Activated T-helper 1 cell treated with anti-CD3 and anti-CD28 coated beads, Interleukin-12 subunit alpha, Interleukin-12 subunit beta, Interleukin-2, Interleukin-4 antibody, amounts not matched to agents 30 ng/mL and 10 ng/mL and 1 ng/mL, durations not matched to agents 14 hours and 24 hours and 36 hours (primary cell): Measurements from ENCODE around the gene TMEM187. TPM values are rescaled to one million over a fixed set of nuclear protein-coding genes. Genes with fewer than 3 reads are reported as not detected.
"Not testable (repeated sequence)": the region's sequence is repeated elsewhere in the genome, so short reads cannot be mapped to it uniquely, and the experiment has no call there.

Source experiments
- DNase-seq: peaks from one replicate; pipeline ENCODE4 v3.0.0; 2021; ENCODE audit warnings: low spot score
- H3K27ac Mint-ChIP-seq: one replicate; pipeline ENCODE4 v1.8.0; 2021; ENCODE audit warnings: mild to moderate bottlenecking, mixed read lengths
- H3K27me3 Mint-ChIP-seq: one replicate; pipeline ENCODE4 v1.8.0; 2022; ENCODE audit warnings: mild to moderate bottlenecking, moderate library complexity, mixed read lengths; ENCODE audit not compliant: insufficient read depth
- H3K36me3 Mint-ChIP-seq: one replicate; pipeline ENCODE4 v1.8.0; 2021; ENCODE audit warnings: low read depth, mixed read lengths
- H3K4me1 Mint-ChIP-seq: one replicate; pipeline ENCODE4 v1.8.0; 2021; ENCODE audit warnings: low read depth, mixed read lengths
- H3K4me3 Mint-ChIP-seq: one replicate; pipeline ENCODE4 v1.8.0; 2021; ENCODE audit warnings: mild to moderate bottlenecking, moderate library complexity, mixed read lengths
- H3K9me3 Mint-ChIP-seq: one replicate; pipeline ENCODE4 v1.8.0; 2021; ENCODE audit warnings: mixed read lengths
- intact Hi-C: fragments of 100-400 bp; cut with micrococcal nuclease; formaldehyde crosslinking; loops from one replicate; pipeline ENCODE4 v1.15.1; 2024
- total RNA-seq: library from RNA; stranded (reverse); gene quantifications from 2 replicates; pipeline ENCODE4 v1.2.3, GENCODE V29; 2022

Gene TMEM187
- total RNA-seq, 1 donor from 2014 or later = 3.4 TPM

DNA sequence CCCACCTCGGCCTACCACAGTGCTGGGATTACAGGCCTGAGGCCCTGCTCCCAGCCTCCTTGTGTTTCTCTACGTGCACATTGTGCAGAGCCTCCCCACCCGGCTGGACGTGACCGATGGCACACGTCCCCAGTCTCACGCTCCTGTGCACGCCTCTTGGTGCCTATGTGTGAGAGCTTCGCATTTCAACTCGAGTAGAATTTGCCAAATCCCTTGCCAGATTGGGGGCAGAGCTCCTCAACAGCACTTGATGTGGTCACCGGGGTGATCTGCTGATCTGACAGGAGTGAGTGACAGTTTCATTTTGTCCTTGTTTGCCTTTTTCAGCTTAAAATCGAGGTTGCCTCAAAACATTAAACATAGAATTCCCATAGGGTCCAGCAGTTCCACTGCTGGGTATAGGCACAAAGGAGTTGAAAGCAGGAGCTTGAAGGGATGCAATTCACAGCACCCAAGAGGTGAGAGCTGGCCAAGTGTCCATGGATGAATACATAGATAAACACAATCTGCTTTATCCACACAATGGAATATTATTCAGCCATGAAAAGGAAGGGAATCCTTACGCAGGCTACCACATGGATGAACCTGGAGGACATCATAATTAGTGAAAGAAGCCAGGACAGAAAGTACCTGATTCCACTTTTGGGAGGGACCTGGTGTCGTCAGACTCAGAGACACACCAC is 17.6 kb downstream of the TMEM187 start:
- DNase-seq = no peak
- H3K36me3 Mint-ChIP-seq = no peaks in the 10 kb centered on the region
- H3K9me3 Mint-ChIP-seq = no peaks in the 10 kb centered on the region
- peaks cover 2% of the 10 kb centered on the region for H3K4me1 Mint-ChIP-seq
- no peaks in the 10 kb centered on the region for H3K27me3 Mint-ChIP-seq
- H3K27ac Mint-ChIP-seq = no peak overlapping the region
- no peak overlapping the region for H3K4me3 Mint-ChIP-seq
- intact Hi-C loops = no loop called here

DNA sequence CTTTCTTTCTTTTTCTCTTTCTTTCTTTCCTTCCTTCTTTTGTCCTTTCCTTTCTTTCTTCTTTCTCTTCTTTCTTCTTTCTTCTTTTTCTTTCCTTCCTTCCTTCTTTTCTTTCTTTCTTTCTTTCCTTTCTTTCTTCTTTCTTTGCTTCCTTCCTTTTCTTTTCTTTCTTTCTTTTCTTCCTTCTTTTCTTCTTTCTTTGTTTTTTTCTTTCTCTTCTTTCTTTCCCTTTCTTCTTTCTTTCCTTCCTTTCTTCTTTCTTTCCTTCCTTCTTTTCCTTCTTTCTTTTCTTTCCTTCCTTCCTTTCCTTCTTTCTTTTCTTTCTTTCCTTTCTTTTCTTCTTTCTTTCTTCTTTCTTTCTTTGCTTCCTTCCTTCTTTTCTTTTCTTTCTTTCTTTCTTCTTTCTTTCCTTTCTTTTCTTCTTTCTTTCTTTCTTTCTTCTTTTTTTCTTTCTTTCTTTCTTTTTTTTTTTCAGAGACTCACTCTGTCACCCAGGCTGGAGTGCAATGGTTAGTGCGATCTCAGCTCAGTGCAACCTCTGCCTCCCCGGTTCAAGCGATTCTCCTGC is 18.5 kb downstream of the TMEM187 start:
- Mint-ChIP-seq H3K27me3 (no peaks in the 10 kb centered on the region), H3K9me3 (no peaks in the 10 kb centered on the region), H3K27ac (no peak overlapping the region), H3K4me3 (no peak overlapping the region), H3K36me3 (no peaks in the 10 kb centered on the region), H3K4me1 (no peaks in the 10 kb centered on the region)
- no peak for DNase-seq
- intact Hi-C loops = no loop called here

- no peak for DNase-seq
- intact Hi-C loops = no loop called here
- no peak overlapping the region for H3K27ac Mint-ChIP-seq
- H3K9me3 Mint-ChIP-seq = no peaks in the 10 kb centered on the region
- H3K4me1 Mint-ChIP-seq = no peaks in the 10 kb centered on the region
- H3K27me3 Mint-ChIP-seq = no peaks in the 10 kb centered on the region
- no peak overlapping the region for H3K4me3 Mint-ChIP-seq
- no peaks in the 10 kb centered on the region for H3K36me3 Mint-ChIP-seq
These were observed 19.6 kb downstream of the TMEM187 start for GRCh38 chrX:153992180-153992579.

DNA sequence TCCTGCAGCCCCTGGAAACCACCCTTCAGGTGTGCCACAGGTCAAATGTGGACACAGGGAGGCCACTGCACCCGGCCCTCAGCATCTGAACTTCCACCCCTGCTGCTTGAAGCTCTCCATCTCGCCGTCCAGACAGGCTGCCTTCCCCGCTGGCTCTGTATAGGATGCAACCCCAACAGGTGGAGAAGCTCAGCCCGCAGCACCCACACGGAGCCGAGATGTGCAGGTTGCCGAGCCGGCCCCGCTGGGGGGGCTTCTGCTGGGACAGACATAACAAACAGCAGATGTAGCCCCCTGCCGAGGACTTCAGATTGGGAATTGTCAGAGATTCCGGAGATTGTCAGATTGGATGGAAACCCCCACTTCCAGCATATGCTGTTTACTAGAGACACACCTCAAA is 20.5 kb downstream of the TMEM187 start:
- H3K36me3 Mint-ChIP-seq = no peaks in the 10 kb centered on the region
- no peaks in the 10 kb centered on the region for H3K4me1 Mint-ChIP-seq
- H3K9me3 Mint-ChIP-seq = no peaks in the 10 kb centered on the region
- H3K4me3 Mint-ChIP-seq = no peak overlapping the region
- H3K27me3 Mint-ChIP-seq = no peaks in the 10 kb centered on the region
- intact Hi-C loops = no loop called here
- no peak overlapping the region for H3K27ac Mint-ChIP-seq
- DNase-seq = no peak

DNA sequence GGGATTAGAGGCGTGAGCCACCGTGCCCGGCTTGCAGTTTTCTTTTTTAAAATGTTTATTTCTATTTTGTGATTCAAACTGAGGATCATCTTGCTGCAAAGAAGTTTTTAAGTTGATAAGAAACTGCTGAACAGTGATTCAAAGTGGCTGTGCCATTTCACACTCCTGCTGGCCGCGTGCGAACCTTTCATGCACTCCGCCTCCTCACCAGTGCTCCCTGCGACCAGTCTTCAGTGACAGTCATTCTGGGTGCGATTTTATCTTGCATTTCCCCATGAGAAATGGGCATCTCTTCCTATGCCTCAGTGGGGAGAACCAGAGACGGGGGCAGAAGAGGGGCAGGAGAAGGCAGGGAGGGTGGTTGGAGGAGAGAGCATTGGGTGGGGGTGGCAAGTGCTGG is 21.4 kb downstream of the TMEM187 start:
- no peaks in the 10 kb centered on the region for H3K36me3 Mint-ChIP-seq
- DNase-seq = no peak
- no peaks in the 10 kb centered on the region for H3K4me1 Mint-ChIP-seq
- intact Hi-C loops = no loop called here
- no peaks in the 10 kb centered on the region for H3K9me3 Mint-ChIP-seq
- H3K27me3 Mint-ChIP-seq = no peaks in the 10 kb centered on the region
- no peak overlapping the region for H3K4me3 Mint-ChIP-seq
- no peak overlapping the region for H3K27ac Mint-ChIP-seq

DNA sequence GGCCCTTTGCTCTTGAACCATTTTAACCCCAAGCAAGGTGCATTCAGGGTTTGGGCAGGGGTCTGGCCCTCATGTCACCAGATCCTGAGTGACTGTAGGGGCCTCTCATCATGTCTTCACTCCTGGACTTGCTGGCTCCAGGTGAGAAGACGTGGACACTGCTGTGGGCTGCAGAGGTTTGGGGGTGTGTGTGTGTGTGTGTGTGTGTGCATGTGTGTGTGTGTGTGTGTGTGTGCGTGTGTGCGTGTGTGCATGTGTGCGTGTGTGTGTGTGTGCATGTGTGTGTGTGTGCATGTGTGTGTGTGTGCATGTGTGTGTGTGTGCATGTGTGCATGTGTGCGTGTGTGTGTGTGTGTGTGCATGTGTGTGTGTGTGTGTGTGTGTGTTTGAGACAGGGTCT is 21.8 kb downstream of the TMEM187 start:
- H3K27me3 Mint-ChIP-seq, intact Hi-C loops, H3K9me3 Mint-ChIP-seq, H3K36me3 Mint-ChIP-seq, H3K4me3 Mint-ChIP-seq, DNase-seq, H3K4me1 Mint-ChIP-seq, H3K27ac Mint-ChIP-seq: not testable (repeated sequence)

DNA sequence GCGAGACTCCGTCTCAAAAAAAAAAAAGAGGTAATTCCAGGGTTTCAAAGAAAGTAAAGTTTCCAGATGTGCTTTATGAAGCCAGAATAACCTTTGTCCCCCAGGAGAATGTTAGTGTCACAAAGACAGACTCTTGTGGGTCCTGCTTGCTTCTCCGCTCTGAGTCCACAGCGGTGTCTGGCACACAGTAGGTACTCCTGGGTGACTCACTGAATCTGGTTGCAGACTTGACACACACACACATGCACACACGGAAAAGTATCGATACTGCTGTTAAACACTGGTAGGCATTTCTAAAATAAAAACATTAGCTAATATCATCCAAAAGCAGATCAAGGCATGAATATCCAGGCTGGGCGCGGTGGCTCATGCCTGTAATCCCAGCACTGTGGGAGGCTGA is 22.9 kb downstream of the TMEM187 start:
- Mint-ChIP-seq H3K27me3 (no peaks in the 10 kb centered on the region), H3K36me3 (no peaks in the 10 kb centered on the region), H3K9me3 (no peaks in the 10 kb centered on the region), H3K4me1 (no peaks in the 10 kb centered on the region), H3K4me3 (no peak overlapping the region), H3K27ac (no peak overlapping the region)
- intact Hi-C loops = no loop called here
- no peak for DNase-seq

DNA sequence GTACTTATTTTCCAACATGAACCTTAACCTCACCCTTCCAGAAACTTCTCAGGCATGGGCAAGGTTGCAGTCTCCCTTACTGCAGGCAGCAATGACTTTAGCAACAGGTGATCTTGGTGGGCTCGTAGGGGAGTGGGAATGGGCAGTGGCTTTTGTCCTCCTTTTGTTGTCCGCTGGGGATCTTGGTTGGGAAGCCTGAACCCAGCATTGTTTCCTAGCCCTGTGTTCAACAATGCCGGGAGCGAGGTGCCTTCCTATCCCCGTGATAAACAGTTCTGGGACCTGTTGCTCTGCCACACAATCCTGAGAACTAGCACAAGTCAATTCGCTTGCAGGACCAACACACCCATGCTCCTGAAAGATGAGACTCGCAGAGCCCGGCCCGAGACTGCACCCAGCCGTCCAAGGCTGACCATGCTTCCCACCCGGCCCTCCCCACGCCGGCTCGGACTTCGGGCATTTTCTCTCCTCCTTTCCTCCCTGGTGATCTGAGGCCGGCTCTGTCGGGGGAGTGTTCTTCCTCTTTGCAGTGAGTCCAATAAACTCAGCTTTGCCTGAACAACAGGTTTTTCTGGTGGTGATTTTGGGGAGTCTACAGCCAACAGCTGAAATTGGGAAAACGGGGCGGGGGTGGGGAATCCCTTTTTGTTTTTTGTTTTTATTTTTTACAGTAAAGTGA is 26.9 kb downstream of the TMEM187 start:
- no peaks in the 10 kb centered on the region for H3K9me3 Mint-ChIP-seq

DNA sequence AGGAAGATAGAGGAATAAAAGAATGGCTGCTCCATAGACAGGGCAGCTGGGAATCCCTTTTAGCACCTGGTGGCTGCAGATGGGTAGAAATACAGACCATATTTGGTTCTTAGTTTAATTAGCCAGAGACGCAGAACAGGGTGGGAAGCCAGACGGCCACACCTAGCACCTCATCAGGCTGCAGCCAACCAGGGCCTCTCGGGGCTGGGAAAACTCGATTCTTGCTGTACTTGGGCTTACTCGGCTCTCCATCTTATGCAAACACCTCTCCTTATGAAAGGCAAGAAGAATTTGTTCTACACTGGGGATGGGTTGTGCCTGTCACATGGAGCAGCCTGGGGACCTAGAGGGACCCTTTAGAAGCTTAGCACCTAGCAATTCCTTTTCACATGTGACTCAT is 27.5 kb downstream of the TMEM187 start:
- H3K27ac Mint-ChIP-seq = no peak overlapping the region
- peaks cover 7% of the 10 kb centered on the region for H3K36me3 Mint-ChIP-seq
- H3K4me3 Mint-ChIP-seq = no peak overlapping the region
- H3K9me3 Mint-ChIP-seq = no peaks in the 10 kb centered on the region
- no peaks in the 10 kb centered on the region for H3K27me3 Mint-ChIP-seq
- H3K4me1 Mint-ChIP-seq = peaks cover 17% of the 10 kb centered on the region
- intact Hi-C loops = no loop called here
- DNase-seq = no peak

More for the DNA sequence above, 26.9 kb downstream of the TMEM187 start:
- Mint-ChIP-seq H3K27ac (no peak overlapping the region), H3K4me3 (no peak overlapping the region), H3K36me3 (peaks cover 7% of the 10 kb centered on the region), H3K4me1 (peaks cover 17% of the 10 kb centered on the region), H3K27me3 (no peaks in the 10 kb centered on the region)
- DNase-seq = no peak
- intact Hi-C loops = no loop called here

- H3K27ac Mint-ChIP-seq = peak overlapping the region; percentile 77
These were observed 29.7 kb downstream of the TMEM187 start for GRCh38 chrX:154002215-154002719.

GRCh38 chrX:154004315-154004714 is 31.8 kb downstream of the TMEM187 start:
- Mint-ChIP-seq H3K4me1 (peaks cover 17% of the 10 kb centered on the region), H3K36me3 (peaks cover 22% of the 10 kb centered on the region), H3K9me3 (no peaks in the 10 kb centered on the region), H3K27ac (peak overlapping the region; percentile 63), H3K27me3 (no peaks in the 10 kb centered on the region), H3K4me3 (no peak overlapping the region)
- intact Hi-C loops = no loop called here
- DNase-seq = no peak

More at GRCh38 chrX:154002215-154002719, 29.7 kb downstream of the TMEM187 start:
- H3K4me3 Mint-ChIP-seq = peak overlapping the region; percentile 47
- intact Hi-C loops = no loop called here
- H3K4me1 Mint-ChIP-seq = peaks cover 17% of the 10 kb centered on the region
- H3K27me3 Mint-ChIP-seq = no peaks in the 10 kb centered on the region
- no peaks in the 10 kb centered on the region for H3K9me3 Mint-ChIP-seq
- peak; percentile 19 for DNase-seq
- peaks cover 12% of the 10 kb centered on the region for H3K36me3 Mint-ChIP-seq

DNA sequence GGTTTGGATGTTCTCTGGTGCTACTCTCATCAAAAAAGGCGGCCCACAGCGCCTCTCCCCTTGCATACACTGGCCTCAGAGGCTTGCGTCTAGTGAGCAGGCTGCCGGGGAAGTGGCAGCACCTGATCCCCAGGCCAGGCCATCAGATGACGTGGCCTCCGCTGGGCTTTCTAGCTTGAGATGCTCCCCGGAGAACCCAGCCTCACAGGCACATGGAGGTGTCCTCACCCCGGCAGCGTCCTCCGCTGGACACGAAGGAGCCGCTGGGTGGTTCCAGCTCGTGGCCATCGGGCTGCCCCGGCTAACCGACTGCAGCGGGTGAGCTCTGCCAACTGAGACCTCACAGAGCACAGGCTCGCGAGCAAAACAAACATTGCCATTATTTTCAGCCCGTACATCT is 34.4 kb downstream of the TMEM187 start:
- Mint-ChIP-seq H3K27me3 (no peaks in the 10 kb centered on the region), H3K9me3 (no peaks in the 10 kb centered on the region), H3K4me3 (no peak overlapping the region), H3K36me3 (peaks cover 25% of the 10 kb centered on the region), H3K27ac (no peak overlapping the region), H3K4me1 (peaks cover 12% of the 10 kb centered on the region)
- intact Hi-C loops = no loop called here
- no peak for DNase-seq

DNA sequence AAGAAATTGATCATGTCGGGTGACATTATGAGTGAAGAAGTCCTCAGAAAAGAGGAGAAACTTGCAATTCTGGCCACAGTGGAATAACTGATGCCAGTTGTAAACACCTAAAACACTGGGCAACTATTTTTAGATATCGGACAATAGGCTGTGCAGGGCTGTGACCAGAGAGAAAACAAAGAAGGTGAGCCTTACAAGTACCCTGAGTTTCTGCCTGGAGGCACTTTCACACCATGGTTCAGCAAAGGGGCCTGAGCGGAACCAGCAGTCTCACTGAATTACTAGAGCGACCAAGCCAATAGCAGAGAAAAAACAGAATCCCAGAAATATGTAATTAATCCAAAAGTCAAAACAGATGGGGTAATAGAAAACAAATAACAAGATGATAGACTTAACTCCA is 36.0 kb downstream of the TMEM187 start:
- intact Hi-C loops = no loop called here
- no peak for DNase-seq
- Mint-ChIP-seq H3K9me3 (no peaks in the 10 kb centered on the region), H3K4me3 (no peak overlapping the region), H3K27me3 (no peaks in the 10 kb centered on the region), H3K27ac (no peak overlapping the region), H3K36me3 (peaks cover 25% of the 10 kb centered on the region), H3K4me1 (no peaks in the 10 kb centered on the region)
